MM.1S (cell line): Measurements from ENCODE around the gene LINS1.

Experiments
- DNase-seq: peaks from one replicate; pipeline ENCODE4 v3.0.0-alpha.2; 2015
- H2AFZ ChIP-seq: fragments of 300-600 bp; sonication (generic); 2 replicates; pipeline ENCODE4 v1.6.0; 2016; ENCODE audit warnings: antibody characterized with exemption, low read length
- H3F3A ChIP-seq: fragments of 300-600 bp; sonication (generic); 2 replicates; pipeline ENCODE4 v1.6.1; 2016; ENCODE audit warnings: mild to moderate bottlenecking, antibody characterized with exemption, low read length, moderate library complexity, mixed read lengths; ENCODE audit not compliant: insufficient read depth
- H3K27ac ChIP-seq: fragments of 300-600 bp; sonication (generic); 2 replicates; pipeline ENCODE4 v1.5.1; 2016; ENCODE audit warnings: mild to moderate bottlenecking, low read length
- H3K27me3 ChIP-seq: fragments of 300-600 bp; sonication (generic); replicated peaks from 2 replicates; pipeline ENCODE4 v1.6.0; 2016; ENCODE audit warnings: low read length; ENCODE audit not compliant: insufficient read depth
- H3K36me3 ChIP-seq: fragments of 300-600 bp; sonication (generic); replicated peaks from 2 replicates; pipeline ENCODE4 v1.6.1; 2016; ENCODE audit warnings: mild to moderate bottlenecking, low read length, mixed read lengths; ENCODE audit not compliant: insufficient read depth
- H3K4me1 ChIP-seq: fragments of 300-600 bp; sonication (generic); 2 replicates; pipeline ENCODE4 v1.6.1; 2016; ENCODE audit warnings: low read length, mixed read lengths
- H3K4me2 ChIP-seq: fragments of 300-600 bp; sonication (generic); 2 replicates; pipeline ENCODE4 v1.6.0; 2016; ENCODE audit warnings: low read depth, low read length
- H3K4me3 ChIP-seq: fragments of 300-600 bp; sonication (generic); 2 replicates; pipeline ENCODE4 v1.5.1; 2016; ENCODE audit warnings: low read length, mixed read lengths
- H3K79me2 ChIP-seq: fragments of 300-600 bp; sonication (generic); 2 replicates; pipeline ENCODE4 v1.6.1; 2016; ENCODE audit warnings: mixed run types, low read length, mixed read lengths
- H3K9ac ChIP-seq: fragments of 300-600 bp; sonication (generic); 2 replicates; pipeline ENCODE4 v1.6.1; 2016; ENCODE audit warnings: low read length, mixed read lengths
- H3K9me2 ChIP-seq: fragments of 300-600 bp; sonication (generic); replicated peaks from 2 replicates; pipeline ENCODE4 v1.6.1; 2016; ENCODE audit warnings: mild to moderate bottlenecking, low read length, mixed read lengths; ENCODE audit not compliant: insufficient read depth
- H3K9me3 ChIP-seq: fragments of 300-600 bp; sonication (generic); replicated peaks from 2 replicates; pipeline ENCODE4 v1.6.1; 2016; ENCODE audit warnings: mild to moderate bottlenecking, low read length, mixed read lengths; ENCODE audit not compliant: insufficient read depth
- H4K20me1 ChIP-seq: fragments of 300-600 bp; sonication (generic); 2 replicates; pipeline ENCODE4 v1.6.1; 2016; ENCODE audit warnings: mild to moderate bottlenecking, low read length, moderate library complexity, mixed read lengths; ENCODE audit not compliant: insufficient read depth
- EZH2 ChIP-seq: fragments of 300-600 bp; sonication (generic); optimal IDR thresholded peaks from 2 replicates; pipeline ENCODE3; 2017; ENCODE audit warnings: low read depth, mild to moderate bottlenecking, antibody characterized with exemption, low read length, mixed read lengths
- EZH2phosphoT487 ChIP-seq: fragments of 300-600 bp; sonication (generic); IDR thresholded peaks from 2 replicates; pipeline ENCODE4 v1.6.1; 2018; ENCODE audit warnings: antibody characterized with exemption, low read length
- TF ChIP-seq, protein P1 (sequence below): fragments of 300-600 bp; sonication (generic); IDR thresholded peaks from 2 replicates; pipeline ENCODE4 v1.5.1; 2016; ENCODE audit warnings: antibody characterized with exemption, low read length, mixed read lengths

Gene LINS1

DNA sequence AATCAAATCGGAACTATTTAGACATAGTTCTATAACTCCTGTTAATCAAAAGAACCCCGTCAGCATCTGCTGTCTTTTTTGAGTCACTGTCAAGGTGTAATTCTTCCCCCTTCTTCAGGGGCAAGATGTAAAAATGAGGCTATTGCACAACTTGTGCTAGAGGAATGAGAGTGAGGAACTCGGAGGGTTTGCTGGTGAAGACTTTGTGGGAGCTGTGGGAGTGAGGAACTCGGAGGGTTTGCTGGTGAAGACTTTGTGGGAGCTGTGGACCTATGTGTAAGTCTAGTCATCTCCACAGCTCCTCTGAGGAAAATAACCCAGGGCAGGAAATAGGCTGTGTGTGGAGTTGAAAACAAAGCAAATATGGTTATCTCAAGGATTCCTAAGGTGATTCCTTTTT is 70.8 kb downstream of the LINS1 start:
- Histone ChIP-seq H3K9me2 (no peaks in the 10 kb centered on the region), H3K9me3 (no peaks in the 10 kb centered on the region), H3K4me2 (no peak overlapping the region), H3K4me3 (no peak overlapping the region), H2AFZ (no peak overlapping the region), H3K27ac (no peak overlapping the region), H3K4me1 (no peaks in the 10 kb centered on the region), H3K9ac (no peak overlapping the region), H4K20me1 (no peaks in the 10 kb centered on the region), H3K79me2 (no peaks in the 10 kb centered on the region), H3K27me3 (no peaks in the 10 kb centered on the region), H3K36me3 (no peaks in the 10 kb centered on the region), H3F3A (no peaks in the 10 kb centered on the region)
- TF ChIP-seq, protein P1, sequence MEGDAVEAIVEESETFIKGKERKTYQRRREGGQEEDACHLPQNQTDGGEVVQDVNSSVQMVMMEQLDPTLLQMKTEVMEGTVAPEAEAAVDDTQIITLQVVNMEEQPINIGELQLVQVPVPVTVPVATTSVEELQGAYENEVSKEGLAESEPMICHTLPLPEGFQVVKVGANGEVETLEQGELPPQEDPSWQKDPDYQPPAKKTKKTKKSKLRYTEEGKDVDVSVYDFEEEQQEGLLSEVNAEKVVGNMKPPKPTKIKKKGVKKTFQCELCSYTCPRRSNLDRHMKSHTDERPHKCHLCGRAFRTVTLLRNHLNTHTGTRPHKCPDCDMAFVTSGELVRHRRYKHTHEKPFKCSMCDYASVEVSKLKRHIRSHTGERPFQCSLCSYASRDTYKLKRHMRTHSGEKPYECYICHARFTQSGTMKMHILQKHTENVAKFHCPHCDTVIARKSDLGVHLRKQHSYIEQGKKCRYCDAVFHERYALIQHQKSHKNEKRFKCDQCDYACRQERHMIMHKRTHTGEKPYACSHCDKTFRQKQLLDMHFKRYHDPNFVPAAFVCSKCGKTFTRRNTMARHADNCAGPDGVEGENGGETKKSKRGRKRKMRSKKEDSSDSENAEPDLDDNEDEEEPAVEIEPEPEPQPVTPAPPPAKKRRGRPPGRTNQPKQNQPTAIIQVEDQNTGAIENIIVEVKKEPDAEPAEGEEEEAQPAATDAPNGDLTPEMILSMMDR = no peak
- no peak for TF ChIP-seq EZH2
- TF ChIP-seq EZH2phosphoT487 = no peak
- no peak for DNase-seq

DNA sequence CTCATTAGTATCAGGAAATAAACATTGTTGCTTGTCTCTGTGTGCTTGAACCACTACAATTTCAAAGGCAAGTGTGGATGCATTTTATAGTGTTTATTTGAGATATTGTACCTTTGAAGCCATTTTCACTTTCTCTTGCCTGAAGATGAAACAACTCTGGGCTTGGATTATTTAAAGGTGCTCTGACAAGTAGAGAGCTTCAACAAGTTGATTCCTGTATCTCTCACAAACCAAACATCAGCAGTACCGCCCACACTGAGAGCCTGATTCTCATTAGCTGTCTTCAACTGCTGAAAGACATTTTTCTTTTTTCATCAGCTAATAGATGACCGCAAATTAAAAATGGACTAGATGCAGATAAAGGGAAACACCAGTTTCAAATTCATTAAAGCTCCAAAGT is 72.4 kb downstream of the LINS1 start:
- TF ChIP-seq EZH2 (no peak), EZH2phosphoT487 (no peak)
- TF ChIP-seq, protein P1 = no peak
- no peak overlapping the region for H3K27ac ChIP-seq
- H4K20me1 ChIP-seq = no peaks in the 10 kb centered on the region
- H3F3A ChIP-seq = no peaks in the 10 kb centered on the region
- H2AFZ ChIP-seq = no peak overlapping the region
- H3K79me2 ChIP-seq = no peaks in the 10 kb centered on the region
- no peaks in the 10 kb centered on the region for H3K9me2 ChIP-seq
- no peaks in the 10 kb centered on the region for H3K27me3 ChIP-seq
- no peaks in the 10 kb centered on the region for H3K36me3 ChIP-seq
- no peak overlapping the region for H3K9ac ChIP-seq
- no peaks in the 10 kb centered on the region for H3K4me1 ChIP-seq
- H3K4me2 ChIP-seq = no peak overlapping the region
- no peak overlapping the region for H3K4me3 ChIP-seq
- no peak for DNase-seq
- H3K9me3 ChIP-seq = no peaks in the 10 kb centered on the region

DNA sequence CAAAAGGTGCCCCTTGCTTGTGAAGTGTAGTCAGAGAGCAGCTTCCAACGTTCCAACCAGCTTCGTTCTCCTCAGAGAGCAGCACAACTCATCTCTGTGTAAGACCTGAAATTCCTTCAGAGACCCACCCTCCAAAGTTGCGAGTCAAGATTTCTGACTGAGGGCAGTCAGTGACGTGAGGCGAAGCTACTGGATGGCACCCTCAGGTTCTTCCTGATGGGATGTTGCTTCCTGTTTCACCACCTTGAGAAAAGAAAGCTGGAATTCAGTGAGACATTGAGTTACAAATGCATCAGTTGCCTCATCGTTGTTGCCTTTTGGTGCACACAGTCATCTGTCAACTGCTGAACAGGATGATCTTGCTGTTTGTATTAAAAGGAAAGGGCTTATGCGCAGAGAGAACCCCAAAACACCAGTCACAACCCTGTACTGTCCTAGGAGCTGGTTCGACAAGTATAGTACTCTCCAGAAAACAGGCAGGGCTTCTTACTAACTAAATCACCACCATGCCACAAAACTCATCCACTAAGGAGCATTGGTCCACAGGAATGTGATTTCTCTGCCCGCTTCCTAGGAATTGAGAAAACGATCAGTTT is 73.1 kb downstream of the LINS1 start, which contains the start of gene CERS3:
Gene CERS3, minus strand, starts transcription at position 118 of the 596 bp plus-strand sequence. CDS start 27,101 bp downstream, outside the sequence.
- no peak for TF ChIP-seq EZH2phosphoT487
- TF ChIP-seq, protein P1 = no peak
- TF ChIP-seq EZH2 = no peak
- Histone ChIP-seq H3K4me2 (no peak within 1 kb of the TSS), H4K20me1 (no peaks in the 10 kb centered on the region), H3K27me3 (no peaks in the 10 kb centered on the region), H3K4me1 (no peaks in the 10 kb centered on the region), H3K79me2 (no peaks in the 10 kb centered on the region), H2AFZ (no peak within 1 kb of the TSS), H3K36me3 (no peaks in the 10 kb centered on the region), H3K9me2 (no peaks in the 10 kb centered on the region), H3F3A (no peaks in the 10 kb centered on the region), H3K9me3 (no peaks in the 10 kb centered on the region), H3K27ac (no peak within 1 kb of the TSS), H3K4me3 (no peak within 1 kb of the TSS), H3K9ac (no peak within 1 kb of the TSS)
- DNase-seq = no peak
